HK-2 (cell line): ENCODE measurements around the gene ARIH2.
A peak's percentile ranks its signal among the peaks of the same experiment; 100 is the strongest.
"Not testable (repeated sequence)": the region's sequence is repeated elsewhere in the genome, so short reads cannot be mapped to it uniquely, and the experiment has no call there.

Source experiments
- DNase-seq: peaks from one replicate; pipeline ENCODE4 v3.0.0-alpha.2; 2018; ENCODE audit not compliant: unreplicated experiment

The ARIH2 gene

GRCh38 chr3:48918388-48919214, at the start of gene ARIH2:
Gene ARIH2 (plus strand): TSS chr3:48918842. CDS start chr3:48927559, 8,717 bp downstream.
- peak; percentile 88 for DNase-seq

GRCh38 chr3:48877671-48878070, 41.0 kb upstream of the ARIH2 start:
- DNase-seq: no peak

GRCh38 chr3:48879307-48879993, 39.2 kb upstream of the ARIH2 start:
- DNase-seq: no peak

- no peak for DNase-seq
Observed at GRCh38 chr3:48879994-48880377, 38.7 kb upstream of the ARIH2 start.

GRCh38 chr3:48881006-48881405, 37.6 kb upstream of the ARIH2 start:
- DNase-seq: no peak

- DNase-seq: no peak
Observed at GRCh38 chr3:48881652-48882114, 37.0 kb upstream of the ARIH2 start.

GRCh38 chr3:48885753-48886152, 32.9 kb upstream of the ARIH2 start:
- no peak for DNase-seq

GRCh38 chr3:48891606-48892005, 27.0 kb upstream of the ARIH2 start:
- DNase-seq: no peak

- no peak for DNase-seq
Observed at GRCh38 chr3:48894516-48894915, 24.1 kb upstream of the ARIH2 start.

- DNase-seq: no peak
Observed at GRCh38 chr3:48896936-48897335, 21.7 kb upstream of the ARIH2 start.

GRCh38 chr3:48897460-48898376, 20.9 kb upstream of the ARIH2 start:
- DNase-seq: no peak

GRCh38 chr3:48898383-48899234, 20.0 kb upstream of the ARIH2 start, which contains the start of gene SLC25A20:
Gene SLC25A20 (minus strand): TSS chr3:48898882. CDS start chr3:48898794, 88 bp downstream.
- DNase-seq: peak; percentile 83

- no peak for DNase-seq
Observed at GRCh38 chr3:48899273-48899672, 19.4 kb upstream of the ARIH2 start.

GRCh38 chr3:48907026-48907425, 11.6 kb upstream of the ARIH2 start:
- DNase-seq: not testable (repeated sequence)

GRCh38 chr3:48915296-48915695, 3.3 kb upstream of the ARIH2 start:
- no peak for DNase-seq

- peak; percentile 27 for DNase-seq
Observed at GRCh38 chr3:48919215-48920138, 835 bp downstream of the ARIH2 start.

- DNase-seq: no peak
Observed at GRCh38 chr3:48926425-48927392, 8.1 kb downstream of the ARIH2 start.

- no peak for DNase-seq
Observed at GRCh38 chr3:48927928-48928327, 9.3 kb downstream of the ARIH2 start.

- no peak for DNase-seq
Observed at GRCh38 chr3:48928679-48929078, 10.0 kb downstream of the ARIH2 start.
